ENCODE results near the gene KEL. TPM values are rescaled to one million over a fixed set of nuclear protein-coding genes. Genes with fewer than 3 reads are reported as not detected.

Gene KEL
- total RNA-seq, 1 donor from 2014 or later, result not detected

DNA sequence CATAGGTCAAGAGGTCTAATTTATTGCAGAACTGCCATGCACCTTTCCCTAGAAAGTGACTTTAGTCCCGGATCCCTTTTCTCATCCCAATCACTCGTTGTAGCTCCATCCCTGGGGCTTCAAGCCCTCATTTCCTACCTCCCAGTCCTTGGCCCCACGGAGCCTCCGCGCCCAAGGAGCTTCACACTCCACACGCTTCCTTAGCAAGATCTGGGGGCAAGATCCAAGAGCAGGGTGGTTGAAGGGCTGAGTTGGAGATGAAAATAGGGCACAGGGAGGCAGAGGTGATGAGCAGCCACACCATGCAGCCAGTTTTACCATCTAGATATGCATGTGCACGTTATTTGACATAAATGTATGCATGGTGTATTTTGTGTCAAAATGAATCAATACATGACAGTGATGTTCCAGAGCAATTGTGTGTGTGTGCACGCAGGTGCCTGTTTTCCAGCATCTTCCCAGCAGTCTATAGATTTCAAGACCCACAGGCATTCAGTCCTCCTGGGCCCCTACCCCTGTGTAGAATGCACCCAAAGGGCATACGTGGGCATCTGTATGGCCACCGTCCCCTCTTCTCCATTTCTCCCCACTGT, 70.6 kb downstream of the KEL start:
- Histone ChIP-seq H3K36me3 (ENCODE audit: control insufficient read depth, insufficient read depth, low read length) (no peaks in the 10 kb centered on the region), H3K27me3 (ENCODE audit: control insufficient read depth, insufficient read depth, low read length) (no peaks in the 10 kb centered on the region), H3K4me3 (ENCODE audit: low read depth, low read length) (no peak overlapping the region)
- DNase-seq (ENCODE audit: low read depth) (no peak), FAIRE-seq (no peak)
- no peak for TF ChIP-seq CTCF (IDR thresholded peaks at IDR 0.05; ENCODE audit: insufficient read depth, low read length, severe bottlenecking)

Other genes with a start within 250 kb of the KEL start
- under 0.01 TPM in 1 of 2 replicates, not detected in the other for gene PRSS1, start 212.9 kb downstream of the KEL start, total RNA-seq
- gene PRSS2, start 191.4 kb downstream of the KEL start, total RNA-seq, result not detected in 2 replicates
- gene EPHB6, start 107.3 kb downstream of the KEL start, total RNA-seq, result under 0.01 and 0.77 TPM in 2 replicates
- gene TRPV6, start 76.6 kb downstream of the KEL start, total RNA-seq, result under 0.01 and 0.26 TPM in 2 replicates
- under 0.01 TPM in 1 of 2 replicates, not detected in the other for gene TRPV5, start 28.6 kb downstream of the KEL start, total RNA-seq
- gene LLCFC1, start 22.9 kb downstream of the KEL start, total RNA-seq, result not detected in 2 replicates
- gene OR9A2, start 64.8 kb upstream of the KEL start, total RNA-seq, result 0.26 TPM in 1 of 2 replicates, not detected in the other
- gene OR6V1, start 90.0 kb upstream of the KEL start, total RNA-seq, result not detected in 2 replicates
- gene PIP, start 169.7 kb upstream of the KEL start, total RNA-seq, result not detected in 2 replicates
- not detected in 2 replicates for gene TAS2R39, start 221.1 kb upstream of the KEL start, total RNA-seq

Data from bronchial epithelial cell (primary cell).